ENCODE results near the gene TMEM80.
"Not testable (repeated sequence)": the region's sequence is repeated elsewhere in the genome, so short reads cannot be mapped to it uniquely, and the experiment has no call there.

Gene TMEM80

DNA sequence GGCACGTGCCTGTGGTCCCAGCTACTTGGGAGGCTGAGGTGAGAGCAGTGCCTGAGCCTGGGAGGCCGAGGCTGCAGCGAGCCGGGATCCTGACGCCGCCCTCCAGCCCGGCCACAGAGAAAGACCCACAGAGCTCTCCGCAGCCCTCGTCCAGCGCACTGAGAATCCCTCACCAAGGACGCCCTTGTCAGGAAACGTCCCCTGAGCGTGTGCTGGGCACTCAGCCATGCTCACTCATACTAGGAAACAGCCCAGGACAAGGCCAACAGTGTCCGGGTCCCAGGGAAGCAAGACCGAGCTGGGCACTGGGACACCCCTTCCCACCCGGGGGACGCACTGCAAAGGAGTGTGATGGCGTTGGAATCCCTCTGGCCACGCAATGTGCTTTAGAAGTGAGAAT, 15.1 kb upstream of the TMEM80 start:
- DNase-seq, result no peak

DNA sequence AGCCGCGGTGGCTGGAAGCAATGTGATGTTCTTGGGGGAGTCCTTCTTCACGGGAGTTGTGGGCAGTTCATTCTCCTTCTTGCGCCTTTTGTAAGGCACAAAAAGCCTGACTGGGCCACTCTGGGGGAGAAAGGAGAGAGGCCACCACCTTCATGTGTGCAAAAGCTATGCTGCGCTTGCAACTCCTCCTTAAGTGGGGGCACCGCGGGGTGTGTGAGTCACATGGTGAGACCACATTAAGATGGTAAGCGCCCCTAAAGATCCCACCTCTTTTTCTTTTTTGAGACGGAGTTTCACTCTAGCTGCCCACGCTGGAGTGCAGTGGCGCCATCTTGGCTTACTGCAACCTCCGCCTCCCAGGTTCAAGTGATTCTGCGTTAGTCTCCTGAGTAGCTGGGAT, 14.6 kb upstream of the TMEM80 start:
- DNase-seq, result no peak

DNA sequence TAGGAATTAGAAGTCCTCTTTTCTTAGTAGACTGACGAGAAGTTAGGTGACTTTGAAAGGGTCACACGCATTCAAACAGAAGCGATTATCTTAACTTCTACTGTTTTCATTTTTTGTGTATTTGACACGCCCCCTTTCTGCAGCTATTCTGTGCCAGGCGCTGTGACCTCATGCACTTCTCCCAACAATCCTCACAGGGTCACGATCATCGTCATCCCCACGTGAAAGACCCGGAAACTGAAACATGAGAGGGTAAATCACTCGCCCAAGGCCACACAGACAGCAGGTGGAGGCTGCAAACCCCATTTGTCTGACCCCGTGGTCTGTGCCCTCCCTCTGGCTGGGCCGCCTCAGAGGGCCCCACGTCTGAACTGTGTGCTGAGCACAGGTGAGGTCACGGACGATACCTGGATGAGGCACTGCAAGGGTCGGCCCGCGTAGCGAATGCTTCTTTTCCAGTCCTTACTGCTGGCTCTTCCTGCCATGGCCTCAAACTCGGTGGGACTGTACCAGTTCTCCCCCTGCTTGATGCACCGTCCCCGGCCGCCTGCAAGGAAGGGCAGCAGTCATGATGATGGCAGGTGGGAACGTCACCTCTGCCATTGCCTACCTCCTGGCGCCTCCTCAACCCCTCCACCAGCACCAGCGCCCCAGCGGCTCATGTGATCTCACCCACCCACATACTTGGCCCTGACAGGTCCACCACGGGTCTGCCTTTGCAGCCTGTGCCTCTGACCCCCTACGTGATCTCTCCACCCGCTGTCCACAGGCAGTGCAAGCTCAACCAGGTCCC, 9.0 kb upstream of the TMEM80 start:
- no peak for DNase-seq

DNA sequence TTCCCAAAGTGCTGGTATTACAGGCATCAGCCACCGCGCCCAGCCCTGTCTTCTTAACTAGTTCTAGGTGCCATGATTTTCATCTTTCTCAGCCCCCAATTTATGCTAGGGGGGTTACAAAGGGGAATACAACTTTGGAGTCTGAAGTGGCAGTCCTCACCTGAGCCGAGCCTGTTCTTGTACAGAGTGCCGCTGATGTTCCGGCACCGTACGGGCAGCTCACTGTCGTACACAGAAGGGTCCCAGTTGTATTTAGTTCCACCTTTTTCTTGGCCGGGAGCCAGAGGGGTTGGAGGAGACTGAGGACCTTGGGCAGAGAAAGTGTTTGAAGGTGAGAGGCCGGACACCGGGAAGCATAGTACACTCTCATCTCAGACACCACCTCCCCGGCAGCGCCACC, 7.9 kb upstream of the TMEM80 start:
- no peak for DNase-seq

DNA sequence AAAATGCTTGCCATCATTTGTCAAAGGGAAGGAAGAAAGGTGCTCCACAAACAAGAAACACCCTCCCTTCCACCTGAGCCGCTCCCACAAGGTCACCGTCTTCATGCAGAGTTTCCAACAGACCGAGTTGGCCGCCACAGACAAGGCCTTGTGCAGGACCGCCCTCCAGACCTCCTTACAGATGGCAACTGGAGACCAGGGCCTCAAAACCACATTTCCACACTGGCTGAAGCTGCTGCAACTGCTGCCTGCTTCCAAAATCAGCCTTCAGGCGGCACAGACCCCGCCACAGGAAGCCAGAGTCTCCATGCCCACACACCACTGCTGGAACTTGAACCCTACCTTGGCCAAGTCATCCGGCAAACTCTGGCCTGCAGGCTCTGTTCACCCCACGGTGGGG, 6.9 kb upstream of the TMEM80 start:
- DNase-seq, result no peak

DNA sequence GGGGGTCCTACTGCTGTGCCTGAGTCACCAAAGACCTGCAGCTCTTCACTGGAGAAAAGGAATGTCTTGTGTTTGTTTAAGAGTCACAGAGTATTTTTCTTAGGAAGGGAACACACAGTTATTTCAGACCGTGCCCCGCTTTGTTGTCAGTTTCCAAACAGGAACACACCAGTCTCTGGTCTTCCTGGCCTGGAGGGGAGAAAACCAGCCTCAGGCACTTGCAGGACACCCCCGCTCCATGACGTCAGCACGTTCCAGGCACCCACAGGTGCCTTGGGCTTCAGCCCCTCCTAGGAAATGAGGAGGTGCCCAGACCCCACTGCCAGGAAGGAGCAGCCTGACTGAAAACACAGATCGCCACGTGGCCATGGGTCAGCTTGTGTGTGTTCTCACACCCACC, 6.0 kb upstream of the TMEM80 start:
- DNase-seq, result no peak

DNA sequence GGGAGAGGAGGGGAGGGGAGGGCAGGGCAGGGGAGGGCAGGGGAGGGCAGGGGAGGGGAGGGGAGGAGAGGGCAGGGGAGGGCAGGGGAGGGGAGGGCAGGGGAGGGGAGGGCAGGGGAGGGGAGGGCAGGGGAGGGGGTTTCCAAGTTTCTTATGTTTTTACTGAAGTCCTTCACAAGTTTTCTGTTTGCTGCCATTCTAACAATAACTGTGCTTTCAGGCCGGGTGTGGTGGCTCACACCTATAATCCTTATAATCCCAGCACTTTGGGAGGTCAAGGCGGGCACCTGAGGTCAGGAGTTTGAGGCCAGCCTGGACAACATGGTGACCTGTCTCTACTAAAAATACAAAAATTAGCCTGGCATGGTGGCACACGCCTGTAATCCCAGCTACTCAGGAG, 5.4 kb upstream of the TMEM80 start:
- not testable (repeated sequence) for DNase-seq

DNA sequence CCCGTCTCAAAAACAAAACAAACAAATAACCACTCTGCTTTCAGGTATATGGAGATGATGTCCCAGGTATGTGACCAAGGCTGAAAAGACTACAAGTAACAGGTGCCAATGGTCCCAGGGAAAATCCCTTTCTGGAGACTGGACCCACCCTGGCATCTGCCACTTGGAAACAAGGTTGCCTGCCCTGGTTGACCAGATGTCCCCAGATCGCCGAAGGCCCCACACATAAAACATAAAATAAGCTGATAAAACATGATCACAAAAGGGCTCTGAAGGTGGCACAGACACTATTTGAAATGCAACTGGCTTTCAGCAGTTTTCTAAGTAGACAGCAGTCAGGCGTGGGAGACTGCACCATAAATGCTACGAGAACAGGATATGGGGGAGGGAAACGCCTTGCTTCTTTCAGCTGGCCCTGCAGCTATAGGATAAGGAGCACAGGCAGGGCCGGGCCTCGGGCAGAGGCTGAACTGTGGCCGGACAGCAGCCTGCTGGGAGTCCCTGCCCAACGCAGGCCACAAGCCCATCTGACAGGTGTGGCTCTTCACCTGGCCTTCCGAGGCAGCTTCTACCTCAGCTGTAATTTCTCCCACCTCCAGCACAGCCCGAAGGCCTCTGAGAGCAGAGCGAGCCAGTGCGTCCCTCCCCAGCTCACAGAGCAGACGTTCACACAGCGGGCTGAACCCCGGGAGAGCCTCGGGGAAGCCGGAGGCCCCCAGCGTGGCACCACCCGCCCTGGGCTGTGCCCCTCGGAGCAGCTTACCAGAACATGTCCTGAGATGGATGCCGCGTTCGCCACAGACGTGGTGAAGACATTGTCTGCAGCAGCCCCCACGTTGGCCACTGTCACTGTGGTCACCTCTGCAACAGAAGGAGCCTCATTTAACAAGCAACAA, 4.6 kb upstream of the TMEM80 start:
- no peak for DNase-seq

DNA sequence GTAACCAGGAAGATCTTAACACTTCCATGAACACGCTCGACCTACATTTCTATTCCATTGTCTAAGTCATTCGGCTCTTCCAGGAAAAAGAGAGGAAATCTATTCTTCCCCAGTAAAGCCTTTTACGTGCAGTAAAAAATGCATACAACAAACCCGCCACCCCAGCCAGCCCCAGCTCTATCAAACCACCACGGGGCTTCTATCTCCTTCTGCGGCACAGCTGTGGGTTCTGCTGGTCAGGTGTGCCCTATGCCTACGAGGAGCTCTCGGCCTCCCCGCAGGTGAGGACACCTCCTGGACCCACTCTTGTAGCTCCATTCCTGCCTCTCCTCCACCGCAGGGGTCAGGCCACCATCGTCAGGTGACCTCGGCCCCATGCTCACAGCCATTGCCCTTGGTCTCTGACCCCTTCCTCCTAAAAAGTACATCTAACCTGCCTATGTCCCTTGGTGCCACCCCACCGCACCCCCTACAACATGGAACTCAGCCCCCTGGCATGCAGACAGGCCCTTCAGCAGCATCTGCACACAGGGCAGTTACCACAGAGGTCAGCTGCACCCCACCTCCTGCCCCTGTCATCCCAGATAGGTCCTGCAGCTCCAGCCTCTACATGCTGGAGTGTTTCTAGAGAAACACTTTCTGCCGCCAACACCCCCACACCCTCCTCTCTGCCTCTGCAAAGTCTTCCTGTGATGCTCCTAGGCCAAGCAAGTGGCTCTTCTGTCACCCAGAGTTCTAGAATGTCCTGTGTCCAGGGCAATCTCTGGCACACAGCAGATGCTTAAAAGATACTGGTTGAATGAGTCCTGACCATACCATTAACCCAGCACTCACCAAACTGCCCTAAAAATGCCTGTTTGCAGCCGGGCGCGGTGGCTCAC, 3.7 kb upstream of the TMEM80 start:
- no peak for DNase-seq

DNA sequence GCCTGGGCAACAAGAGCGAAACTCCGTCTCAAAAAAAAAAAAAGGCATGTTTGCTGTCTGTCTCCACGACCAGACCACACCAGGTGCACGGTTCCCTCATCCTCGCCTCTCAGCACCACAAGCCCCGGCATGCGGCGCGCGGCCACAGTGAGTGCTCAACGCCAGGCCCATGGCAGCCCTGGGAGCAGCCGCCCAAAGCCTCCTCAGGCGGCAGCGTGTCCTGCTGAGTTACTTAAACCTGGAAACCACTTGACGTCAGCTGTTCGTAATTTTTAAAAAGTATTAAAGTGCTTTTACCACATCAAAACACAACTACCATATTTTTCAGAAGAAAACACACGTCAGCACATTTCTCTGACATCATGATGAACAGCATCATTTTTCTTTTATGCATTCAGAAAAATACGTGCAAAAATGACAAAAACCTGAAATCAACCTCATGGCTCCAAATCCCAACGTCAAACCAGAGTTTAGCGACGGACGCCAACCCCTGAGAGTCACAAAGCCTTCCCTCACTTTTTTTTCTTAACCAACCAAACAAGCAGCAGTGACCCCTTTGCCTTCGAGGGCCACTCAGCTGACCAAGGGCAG, 2.7 kb upstream of the TMEM80 start:
- peak; percentile 70 for DNase-seq

DNA sequence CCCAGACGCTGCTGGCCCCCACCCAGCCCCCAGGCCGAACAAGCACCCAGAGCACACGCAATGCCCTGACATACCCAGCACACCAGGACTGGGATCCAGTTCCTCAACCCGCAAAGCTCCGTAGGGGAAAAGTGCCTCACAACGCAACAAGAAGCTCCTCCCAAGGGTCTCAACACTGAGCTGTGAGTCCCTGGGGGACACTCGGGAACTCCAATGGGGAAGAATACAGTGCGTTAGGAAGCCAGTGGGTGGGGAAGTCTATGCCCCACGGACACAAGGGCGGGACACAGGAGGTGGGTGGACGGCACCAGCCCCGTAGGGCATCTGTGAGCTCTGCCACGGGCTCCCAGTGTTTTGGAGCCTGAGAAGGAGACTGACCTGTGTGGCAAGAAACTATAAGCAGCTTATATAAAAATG, 2.2 kb upstream of the TMEM80 start:
- peak; percentile 35 for DNase-seq

DNA sequence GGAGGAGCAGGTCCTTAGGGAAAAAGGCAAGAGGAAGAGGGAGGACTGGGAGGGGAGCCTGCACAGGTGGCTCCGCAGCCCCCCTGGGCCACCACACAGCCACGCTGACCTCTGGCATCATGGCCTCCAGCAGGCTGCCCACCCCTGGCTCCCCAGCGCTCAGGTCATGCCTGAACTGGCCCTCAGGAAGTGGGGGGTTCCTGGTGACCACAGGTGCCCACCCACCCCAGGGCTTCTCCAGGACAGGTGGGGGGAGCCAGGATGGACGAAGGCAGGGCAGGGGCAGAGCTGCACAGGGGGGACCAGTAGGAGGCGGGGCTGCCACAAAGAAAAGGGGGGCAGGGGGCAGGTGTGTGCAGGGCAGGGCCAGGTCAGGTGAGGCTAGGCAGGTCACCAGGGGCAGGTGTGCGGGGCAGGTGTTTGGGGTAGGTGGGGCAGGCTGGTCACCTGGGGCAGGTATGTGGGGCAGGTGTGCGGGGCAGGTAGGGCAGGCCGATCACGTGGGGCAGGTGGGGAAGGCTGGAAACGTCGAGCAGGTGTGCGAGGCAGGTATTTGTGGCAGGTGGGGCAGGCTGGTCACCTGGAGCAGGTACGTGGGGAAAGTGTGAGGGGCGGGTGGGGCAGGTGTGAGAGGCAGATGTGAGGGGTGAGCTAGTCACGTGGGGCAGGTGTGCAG, 1.6 kb upstream of the TMEM80 start:
- DNase-seq, result no peak

DNA sequence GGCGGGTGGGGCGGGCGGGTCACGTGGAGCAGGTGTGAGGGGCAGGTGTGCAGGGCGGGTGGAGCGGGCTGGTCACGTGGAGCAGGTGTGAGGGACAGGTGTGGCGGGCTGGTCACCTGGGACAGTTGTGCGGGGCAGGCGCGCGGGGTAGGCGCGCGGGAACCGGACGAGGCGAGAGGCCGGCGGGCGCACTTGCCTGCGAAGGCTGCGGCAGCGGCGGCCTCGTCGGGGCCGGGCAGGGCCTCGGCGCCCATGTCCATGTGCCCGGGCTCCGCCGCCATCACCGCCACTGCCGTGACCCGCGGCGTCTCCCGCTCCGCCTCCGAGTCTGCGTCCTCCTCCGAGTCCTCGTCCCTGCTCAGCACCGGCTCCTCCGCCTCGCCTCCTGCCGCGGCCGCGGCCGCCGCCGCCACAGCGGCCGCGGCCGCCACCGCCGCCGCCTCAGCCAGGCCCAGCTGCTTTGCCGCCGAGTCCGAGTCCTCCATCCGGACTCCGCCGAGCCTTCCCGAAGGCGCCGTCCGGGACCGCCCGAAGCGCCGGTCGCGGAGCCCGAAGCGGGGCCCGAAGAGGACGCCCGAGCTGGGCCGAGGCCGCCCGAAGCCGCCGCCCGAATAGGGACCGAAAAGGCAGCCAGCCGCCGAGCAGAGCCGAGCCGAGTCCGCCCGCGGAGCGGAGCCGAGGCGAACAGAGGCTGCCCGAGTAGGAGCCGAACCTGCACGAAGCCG, 891 bp upstream of the TMEM80 start, which contains the start of gene DEAF1:
TSS of gene DEAF1 (minus strand) at position 660 of the 725 bp plus-strand sequence. CDS start at position 485, 175 bp downstream.
- DNase-seq, result peak; percentile 99

DNA sequence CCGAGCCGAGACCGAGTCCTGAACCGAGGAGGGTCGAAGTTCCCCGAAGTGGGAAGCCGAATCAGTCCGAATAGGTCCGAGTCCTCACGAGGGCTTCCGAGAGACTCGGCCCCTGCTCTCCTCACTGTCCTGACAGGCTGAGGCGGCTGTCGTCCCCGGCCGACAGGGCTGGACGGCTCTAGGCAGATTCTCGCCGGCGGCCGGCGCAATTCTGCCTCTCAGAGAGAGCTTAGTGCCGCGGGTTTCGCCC, 403 bp upstream of the TMEM80 start:
- DNase-seq, result no peak

DNA sequence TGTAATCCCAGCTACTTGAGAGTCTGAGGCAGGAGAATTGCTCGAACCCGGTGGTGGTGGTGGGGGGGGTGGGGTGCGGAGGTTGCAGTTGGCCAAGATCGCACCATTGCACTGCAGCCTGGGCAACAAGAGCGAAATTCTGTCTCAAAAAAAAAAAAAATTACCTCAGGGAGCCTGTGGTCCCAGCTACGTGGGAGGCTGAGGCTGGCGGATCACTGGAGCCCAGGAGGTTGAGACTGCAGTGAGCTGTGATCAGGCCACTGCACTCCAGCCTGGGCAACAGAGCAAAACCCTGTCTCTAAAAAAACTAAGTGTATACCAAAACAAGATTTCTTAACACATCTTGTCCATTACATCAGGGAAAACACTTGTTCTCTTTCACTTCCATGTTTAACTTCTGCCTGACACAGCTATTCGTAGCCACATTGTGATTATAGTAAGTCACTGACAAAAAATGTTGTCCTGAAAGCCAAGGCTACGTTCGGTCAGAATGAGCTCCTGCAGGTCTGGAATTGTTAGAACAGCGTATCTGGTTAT, 1.4 kb downstream of the TMEM80 start:
- DNase-seq, result no peak

DNA sequence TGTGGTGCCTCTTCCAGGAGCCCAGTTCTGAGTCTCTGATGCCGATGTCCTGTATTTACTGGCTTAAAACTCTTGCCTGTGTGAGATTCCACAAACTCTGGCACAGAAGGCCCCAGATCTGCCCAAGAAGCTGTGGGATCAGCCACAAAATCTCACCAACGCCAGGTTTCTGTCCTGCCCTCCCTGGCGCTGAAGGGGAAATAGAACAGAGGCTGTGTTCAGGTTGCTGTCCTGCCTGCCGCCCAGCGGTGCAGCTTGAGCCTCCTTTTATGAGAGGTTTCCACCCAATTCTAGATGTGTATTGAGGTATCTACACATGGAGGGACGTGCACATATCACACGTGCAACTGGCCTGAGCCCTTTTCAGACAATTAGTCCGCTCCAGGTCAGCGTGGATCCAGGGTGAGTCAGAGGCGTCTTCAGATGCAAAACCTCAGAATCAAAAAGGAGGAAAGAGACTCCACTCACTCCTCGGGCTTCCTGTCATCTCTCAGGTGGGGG, 2.2 kb downstream of the TMEM80 start:
- no peak for DNase-seq

DNA sequence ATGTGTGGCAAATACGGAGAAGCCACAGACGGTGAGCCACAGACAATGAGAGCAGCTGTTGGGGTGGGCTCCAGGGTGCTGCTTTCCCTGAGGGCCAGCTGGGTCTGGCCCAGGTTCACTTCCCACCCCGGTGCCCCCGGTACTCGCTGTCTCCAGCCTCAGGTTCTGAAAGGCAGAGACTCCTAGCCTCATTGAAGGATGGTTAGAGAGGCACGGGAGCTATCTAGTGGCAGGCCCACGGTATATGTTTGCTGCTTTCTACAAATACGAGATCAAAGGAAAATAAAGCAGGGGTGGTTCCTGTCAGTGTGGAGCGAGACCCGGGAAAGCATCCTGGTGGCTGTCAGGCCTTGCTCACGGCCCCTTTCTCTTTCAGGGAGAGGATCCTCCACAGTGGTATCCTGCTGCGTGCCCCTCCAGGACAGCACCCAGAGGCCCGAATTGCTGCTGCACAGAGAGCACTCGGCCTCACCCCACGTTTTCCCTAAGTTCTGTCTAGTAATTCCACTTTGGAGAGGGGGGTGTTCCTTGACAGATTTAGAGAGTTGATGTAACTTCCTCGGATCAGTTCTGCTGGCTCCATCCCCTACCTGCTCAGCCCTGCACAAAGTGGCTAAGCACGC, 3.0 kb downstream of the TMEM80 start:
- DNase-seq, result no peak

DNA sequence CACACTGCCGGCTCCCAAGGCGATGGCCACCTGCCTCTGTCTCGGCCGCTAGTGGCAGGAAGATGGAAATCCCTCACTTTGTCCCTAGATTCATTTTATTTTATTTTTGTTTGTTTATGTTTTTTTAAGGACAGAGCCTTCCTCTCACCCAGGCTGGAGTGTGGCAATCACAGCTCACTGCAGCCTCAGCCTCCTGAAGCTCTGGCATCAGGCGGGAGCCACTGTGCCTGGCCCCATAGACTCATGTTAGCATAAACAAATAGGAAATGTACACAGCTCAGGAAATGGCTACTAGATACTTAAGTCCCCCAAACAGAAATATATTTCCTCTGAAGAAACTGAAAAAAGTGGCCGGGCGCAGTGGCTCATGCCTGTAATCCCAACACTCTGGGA, 3.5 kb downstream of the TMEM80 start:
- DNase-seq, result no peak

DNA sequence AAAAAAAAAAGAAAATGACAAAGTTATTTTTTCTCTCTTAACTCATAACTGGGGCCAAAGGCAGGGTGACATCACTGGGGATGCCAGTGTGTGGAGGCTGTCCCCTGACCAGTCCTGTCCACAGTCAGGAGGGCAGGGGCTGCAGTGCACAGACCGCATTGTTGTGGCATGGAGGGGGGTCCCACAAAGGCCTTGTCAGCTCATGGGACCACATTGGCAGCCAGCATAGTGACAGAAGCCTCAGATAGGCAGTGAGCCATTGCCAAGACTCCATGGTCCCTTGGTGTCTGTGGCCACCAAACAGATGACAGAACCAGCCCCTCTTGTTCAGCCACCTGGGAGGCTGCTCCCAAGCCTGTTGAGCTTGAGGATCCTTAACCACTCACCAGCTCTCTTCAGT, 4.1 kb downstream of the TMEM80 start:
- DNase-seq, result no peak

DNA sequence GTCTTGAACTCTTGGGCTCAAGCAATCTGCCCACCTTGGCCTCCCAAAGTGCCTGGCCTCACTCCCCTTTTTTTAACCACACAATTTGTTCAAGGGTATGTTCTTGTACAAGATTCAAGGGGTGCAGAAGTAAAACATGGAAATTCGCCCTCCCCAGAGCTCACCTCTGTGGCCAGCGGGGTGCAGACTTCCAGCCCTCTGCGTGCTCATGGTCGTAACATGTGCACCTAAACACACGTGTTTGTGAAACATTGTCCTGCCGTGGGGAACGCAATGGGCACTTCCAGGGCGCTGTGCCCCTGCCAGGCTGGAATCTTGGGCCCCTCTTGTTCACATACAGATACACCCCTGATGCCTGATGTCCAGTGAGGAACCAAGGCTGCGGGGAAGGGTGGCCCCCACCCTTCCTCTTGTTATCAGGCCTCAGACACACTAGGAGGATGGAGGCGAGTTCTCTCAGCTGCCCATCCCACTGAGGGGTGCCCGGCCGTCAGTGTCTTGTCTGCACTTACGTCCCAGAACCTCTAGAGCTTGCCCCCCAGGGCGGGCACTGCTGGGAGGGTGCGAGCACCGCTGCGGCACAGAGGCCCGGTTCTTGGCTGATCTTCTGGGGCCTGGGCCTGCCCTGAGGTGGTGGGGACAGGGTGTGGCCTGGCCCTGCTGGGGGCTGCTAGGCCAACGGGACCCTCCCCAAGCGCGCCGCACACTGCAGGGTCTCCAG, 6.3 kb downstream of the TMEM80 start:
- DNase-seq, result no peak
